Measurements from ENCODE around the gene SLC39A11. TPM values are rescaled to one million over a fixed set of nuclear protein-coding genes. Genes with fewer than 3 reads are reported as not detected.

The SLC39A11 gene
- total RNA-seq, 1 experiment from 2014 or later = 18.9 TPM

DNA sequence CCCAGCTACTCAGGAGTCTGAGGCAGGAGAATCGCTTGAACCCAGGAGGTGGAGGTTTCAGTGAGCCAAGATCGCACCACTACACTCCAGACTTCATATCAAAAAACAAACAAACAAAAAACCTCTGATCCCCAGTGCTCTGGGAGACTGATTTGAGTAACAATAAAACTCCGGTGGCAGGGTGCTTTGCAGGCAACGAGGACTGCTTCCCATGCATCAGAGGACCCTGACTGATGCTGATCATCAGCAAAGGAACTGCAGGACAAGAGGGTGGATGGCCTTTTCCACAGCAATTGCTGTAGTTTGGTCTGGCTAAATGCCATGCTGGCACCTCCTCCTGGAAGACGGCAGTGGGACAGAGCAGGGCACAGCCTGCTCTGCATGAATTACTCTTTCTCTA, 6.4 kb upstream of the SLC39A11 start:
- ATAC-seq = peak; percentile 46
- POLR2A ChIA-PET = no interaction called here
- H3K27me3 Mint-ChIP-seq (ENCODE audit: low read depth) = no peaks in the 10 kb centered on the region; the same call in 1 of the 2 replicates
- no peak overlapping the region for H3K4me3 Mint-ChIP-seq
- H3K4me1 Mint-ChIP-seq = peaks cover 8% of the 10 kb centered on the region
- H3K36me3 Mint-ChIP-seq = peaks cover 3% of the 10 kb centered on the region; the same call in 1 of the 2 replicates
- no peak for DNase-seq (ENCODE audit: low spot score)
- peaks cover 5% of the 10 kb centered on the region; the same call in 1 of the 2 replicates for H3K9me3 Mint-ChIP-seq
- TF ChIP-seq SP1 (CRISPR knock-in tag; conservative IDR thresholded peaks at IDR 0.05) (no peak), IRF2 (CRISPR knock-in tag; IDR thresholded peaks at IDR 0.05; ENCODE audit: borderline replicate concordance, low read depth) (no peak), JUN (CRISPR knock-in tag; IDR thresholded peaks at IDR 0.05) (no peak), GRHL2 (CRISPR knock-in tag; IDR thresholded peaks at IDR 0.05; ENCODE audit: insufficient replicate concordance, severe bottlenecking) (no peak), GABPB1 (CRISPR knock-in tag; IDR thresholded peaks at IDR 0.05) (no peak), NR3C1 (CRISPR knock-in tag; conservative IDR thresholded peaks at IDR 0.05; ENCODE audit: low read depth) (no peak), SMAD4 (CRISPR knock-in tag; IDR thresholded peaks at IDR 0.05) (no peak), ZNF121 (CRISPR knock-in tag; IDR thresholded peaks at IDR 0.05) (no peak), ZNF232 (CRISPR knock-in tag; IDR thresholded peaks at IDR 0.05) (no peak), NFYB (CRISPR knock-in tag; conservative IDR thresholded peaks at IDR 0.05; ENCODE audit: low read depth) (no peak), ZNF263 (CRISPR knock-in tag; IDR thresholded peaks at IDR 0.05; ENCODE audit: low read depth) (no peak)
- TF ChIP-seq, protein P1, sequence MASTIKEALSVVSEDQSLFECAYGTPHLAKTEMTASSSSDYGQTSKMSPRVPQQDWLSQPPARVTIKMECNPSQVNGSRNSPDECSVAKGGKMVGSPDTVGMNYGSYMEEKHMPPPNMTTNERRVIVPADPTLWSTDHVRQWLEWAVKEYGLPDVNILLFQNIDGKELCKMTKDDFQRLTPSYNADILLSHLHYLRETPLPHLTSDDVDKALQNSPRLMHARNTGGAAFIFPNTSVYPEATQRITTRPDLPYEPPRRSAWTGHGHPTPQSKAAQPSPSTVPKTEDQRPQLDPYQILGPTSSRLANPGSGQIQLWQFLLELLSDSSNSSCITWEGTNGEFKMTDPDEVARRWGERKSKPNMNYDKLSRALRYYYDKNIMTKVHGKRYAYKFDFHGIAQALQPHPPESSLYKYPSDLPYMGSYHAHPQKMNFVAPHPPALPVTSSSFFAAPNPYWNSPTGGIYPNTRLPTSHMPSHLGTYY (CRISPR knock-in tag; IDR thresholded peaks at IDR 0.05) = no peak
- TF ChIP-seq, protein P2, sequence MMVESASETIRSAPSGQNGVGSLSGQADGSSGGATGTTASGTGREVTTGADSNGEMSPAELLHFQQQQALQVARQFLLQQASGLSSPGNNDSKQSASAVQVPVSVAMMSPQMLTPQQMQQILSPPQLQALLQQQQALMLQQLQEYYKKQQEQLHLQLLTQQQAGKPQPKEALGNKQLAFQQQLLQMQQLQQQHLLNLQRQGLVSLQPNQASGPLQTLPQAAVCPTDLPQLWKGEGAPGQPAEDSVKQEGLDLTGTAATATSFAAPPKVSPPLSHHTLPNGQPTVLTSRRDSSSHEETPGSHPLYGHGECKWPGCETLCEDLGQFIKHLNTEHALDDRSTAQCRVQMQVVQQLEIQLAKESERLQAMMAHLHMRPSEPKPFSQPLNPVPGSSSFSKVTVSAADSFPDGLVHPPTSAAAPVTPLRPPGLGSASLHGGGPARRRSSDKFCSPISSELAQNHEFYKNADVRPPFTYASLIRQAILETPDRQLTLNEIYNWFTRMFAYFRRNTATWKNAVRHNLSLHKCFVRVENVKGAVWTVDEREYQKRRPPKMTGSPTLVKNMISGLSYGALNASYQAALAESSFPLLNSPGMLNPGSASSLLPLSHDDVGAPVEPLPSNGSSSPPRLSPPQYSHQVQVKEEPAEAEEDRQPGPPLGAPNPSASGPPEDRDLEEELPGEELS (CRISPR knock-in tag; IDR thresholded peaks at IDR 0.05) = no peak
- TF ChIP-seq, protein P3, sequence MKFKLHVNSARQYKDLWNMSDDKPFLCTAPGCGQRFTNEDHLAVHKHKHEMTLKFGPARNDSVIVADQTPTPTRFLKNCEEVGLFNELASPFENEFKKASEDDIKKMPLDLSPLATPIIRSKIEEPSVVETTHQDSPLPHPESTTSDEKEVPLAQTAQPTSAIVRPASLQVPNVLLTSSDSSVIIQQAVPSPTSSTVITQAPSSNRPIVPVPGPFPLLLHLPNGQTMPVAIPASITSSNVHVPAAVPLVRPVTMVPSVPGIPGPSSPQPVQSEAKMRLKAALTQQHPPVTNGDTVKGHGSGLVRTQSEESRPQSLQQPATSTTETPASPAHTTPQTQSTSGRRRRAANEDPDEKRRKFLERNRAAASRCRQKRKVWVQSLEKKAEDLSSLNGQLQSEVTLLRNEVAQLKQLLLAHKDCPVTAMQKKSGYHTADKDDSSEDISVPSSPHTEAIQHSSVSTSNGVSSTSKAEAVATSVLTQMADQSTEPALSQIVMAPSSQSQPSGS (CRISPR knock-in tag; IDR thresholded peaks at IDR 0.05; ENCODE audit: borderline replicate concordance, low read depth) = no peak
- TF ChIP-seq, protein P4, sequence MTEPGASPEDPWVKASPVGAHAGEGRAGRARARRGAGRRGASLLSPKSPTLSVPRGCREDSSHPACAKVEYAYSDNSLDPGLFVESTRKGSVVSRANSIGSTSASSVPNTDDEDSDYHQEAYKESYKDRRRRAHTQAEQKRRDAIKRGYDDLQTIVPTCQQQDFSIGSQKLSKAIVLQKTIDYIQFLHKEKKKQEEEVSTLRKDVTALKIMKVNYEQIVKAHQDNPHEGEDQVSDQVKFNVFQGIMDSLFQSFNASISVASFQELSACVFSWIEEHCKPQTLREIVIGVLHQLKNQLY (CRISPR knock-in tag; IDR thresholded peaks at IDR 0.05) = no peak
- TF ChIP-seq, protein P5, sequence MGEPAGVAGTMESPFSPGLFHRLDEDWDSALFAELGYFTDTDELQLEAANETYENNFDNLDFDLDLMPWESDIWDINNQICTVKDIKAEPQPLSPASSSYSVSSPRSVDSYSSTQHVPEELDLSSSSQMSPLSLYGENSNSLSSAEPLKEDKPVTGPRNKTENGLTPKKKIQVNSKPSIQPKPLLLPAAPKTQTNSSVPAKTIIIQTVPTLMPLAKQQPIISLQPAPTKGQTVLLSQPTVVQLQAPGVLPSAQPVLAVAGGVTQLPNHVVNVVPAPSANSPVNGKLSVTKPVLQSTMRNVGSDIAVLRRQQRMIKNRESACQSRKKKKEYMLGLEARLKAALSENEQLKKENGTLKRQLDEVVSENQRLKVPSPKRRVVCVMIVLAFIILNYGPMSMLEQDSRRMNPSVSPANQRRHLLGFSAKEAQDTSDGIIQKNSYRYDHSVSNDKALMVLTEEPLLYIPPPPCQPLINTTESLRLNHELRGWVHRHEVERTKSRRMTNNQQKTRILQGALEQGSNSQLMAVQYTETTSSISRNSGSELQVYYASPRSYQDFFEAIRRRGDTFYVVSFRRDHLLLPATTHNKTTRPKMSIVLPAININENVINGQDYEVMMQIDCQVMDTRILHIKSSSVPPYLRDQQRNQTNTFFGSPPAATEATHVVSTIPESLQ (CRISPR knock-in tag; IDR thresholded peaks at IDR 0.05) = no peak
- TF ChIP-seq, protein P6, sequence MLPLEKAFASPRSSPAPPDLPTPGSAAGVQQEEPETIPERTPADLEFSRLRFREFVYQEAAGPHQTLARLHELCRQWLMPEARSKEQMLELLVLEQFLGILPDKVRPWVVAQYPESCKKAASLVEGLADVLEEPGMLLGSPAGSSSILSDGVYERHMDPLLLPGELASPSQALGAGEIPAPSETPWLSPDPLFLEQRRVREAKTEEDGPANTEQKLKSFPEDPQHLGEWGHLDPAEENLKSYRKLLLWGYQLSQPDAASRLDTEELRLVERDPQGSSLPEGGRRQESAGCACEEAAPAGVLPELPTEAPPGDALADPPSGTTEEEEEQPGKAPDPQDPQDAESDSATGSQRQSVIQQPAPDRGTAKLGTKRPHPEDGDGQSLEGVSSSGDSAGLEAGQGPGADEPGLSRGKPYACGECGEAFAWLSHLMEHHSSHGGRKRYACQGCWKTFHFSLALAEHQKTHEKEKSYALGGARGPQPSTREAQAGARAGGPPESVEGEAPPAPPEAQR (CRISPR knock-in tag; IDR thresholded peaks at IDR 0.05) = no peak
- TF ChIP-seq, protein P7, sequence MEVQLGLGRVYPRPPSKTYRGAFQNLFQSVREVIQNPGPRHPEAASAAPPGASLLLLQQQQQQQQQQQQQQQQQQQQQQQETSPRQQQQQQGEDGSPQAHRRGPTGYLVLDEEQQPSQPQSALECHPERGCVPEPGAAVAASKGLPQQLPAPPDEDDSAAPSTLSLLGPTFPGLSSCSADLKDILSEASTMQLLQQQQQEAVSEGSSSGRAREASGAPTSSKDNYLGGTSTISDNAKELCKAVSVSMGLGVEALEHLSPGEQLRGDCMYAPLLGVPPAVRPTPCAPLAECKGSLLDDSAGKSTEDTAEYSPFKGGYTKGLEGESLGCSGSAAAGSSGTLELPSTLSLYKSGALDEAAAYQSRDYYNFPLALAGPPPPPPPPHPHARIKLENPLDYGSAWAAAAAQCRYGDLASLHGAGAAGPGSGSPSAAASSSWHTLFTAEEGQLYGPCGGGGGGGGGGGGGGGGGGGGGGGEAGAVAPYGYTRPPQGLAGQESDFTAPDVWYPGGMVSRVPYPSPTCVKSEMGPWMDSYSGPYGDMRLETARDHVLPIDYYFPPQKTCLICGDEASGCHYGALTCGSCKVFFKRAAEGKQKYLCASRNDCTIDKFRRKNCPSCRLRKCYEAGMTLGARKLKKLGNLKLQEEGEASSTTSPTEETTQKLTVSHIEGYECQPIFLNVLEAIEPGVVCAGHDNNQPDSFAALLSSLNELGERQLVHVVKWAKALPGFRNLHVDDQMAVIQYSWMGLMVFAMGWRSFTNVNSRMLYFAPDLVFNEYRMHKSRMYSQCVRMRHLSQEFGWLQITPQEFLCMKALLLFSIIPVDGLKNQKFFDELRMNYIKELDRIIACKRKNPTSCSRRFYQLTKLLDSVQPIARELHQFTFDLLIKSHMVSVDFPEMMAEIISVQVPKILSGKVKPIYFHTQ (CRISPR knock-in tag; IDR thresholded peaks at IDR 0.05) = no peak
- TF ChIP-seq, protein P8, sequence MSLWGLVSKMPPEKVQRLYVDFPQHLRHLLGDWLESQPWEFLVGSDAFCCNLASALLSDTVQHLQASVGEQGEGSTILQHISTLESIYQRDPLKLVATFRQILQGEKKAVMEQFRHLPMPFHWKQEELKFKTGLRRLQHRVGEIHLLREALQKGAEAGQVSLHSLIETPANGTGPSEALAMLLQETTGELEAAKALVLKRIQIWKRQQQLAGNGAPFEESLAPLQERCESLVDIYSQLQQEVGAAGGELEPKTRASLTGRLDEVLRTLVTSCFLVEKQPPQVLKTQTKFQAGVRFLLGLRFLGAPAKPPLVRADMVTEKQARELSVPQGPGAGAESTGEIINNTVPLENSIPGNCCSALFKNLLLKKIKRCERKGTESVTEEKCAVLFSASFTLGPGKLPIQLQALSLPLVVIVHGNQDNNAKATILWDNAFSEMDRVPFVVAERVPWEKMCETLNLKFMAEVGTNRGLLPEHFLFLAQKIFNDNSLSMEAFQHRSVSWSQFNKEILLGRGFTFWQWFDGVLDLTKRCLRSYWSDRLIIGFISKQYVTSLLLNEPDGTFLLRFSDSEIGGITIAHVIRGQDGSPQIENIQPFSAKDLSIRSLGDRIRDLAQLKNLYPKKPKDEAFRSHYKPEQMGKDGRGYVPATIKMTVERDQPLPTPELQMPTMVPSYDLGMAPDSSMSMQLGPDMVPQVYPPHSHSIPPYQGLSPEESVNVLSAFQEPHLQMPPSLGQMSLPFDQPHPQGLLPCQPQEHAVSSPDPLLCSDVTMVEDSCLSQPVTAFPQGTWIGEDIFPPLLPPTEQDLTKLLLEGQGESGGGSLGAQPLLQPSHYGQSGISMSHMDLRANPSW (CRISPR knock-in tag; conservative IDR thresholded peaks at IDR 0.05; ENCODE audit: low read depth) = no peak
- TF ChIP-seq, protein P9, sequence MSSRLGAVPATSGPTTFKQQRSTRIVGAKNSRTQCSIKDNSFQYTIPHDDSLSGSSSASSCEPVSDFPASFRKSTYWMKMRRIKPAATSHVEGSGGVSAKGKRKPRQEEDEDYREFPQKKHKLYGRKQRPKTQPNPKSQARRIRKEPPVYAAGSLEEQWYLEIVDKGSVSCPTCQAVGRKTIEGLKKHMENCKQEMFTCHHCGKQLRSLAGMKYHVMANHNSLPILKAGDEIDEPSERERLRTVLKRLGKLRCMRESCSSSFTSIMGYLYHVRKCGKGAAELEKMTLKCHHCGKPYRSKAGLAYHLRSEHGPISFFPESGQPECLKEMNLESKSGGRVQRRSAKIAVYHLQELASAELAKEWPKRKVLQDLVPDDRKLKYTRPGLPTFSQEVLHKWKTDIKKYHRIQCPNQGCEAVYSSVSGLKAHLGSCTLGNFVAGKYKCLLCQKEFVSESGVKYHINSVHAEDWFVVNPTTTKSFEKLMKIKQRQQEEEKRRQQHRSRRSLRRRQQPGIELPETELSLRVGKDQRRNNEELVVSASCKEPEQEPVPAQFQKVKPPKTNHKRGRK (CRISPR knock-in tag; IDR thresholded peaks at IDR 0.05; ENCODE audit: borderline replicate concordance) = no peak
- no peak overlapping the region for H3K27ac Mint-ChIP-seq
- CTCF ChIA-PET = no interaction called here
